ENCODE results near the gene INPP5K. TPM values are rescaled to one million over a fixed set of nuclear protein-coding genes. Genes with fewer than 3 reads are reported as not detected.

The INPP5K gene
- total and polyA plus RNA-seq, 10 of the 15 experiments (the other 5 are each of a cell fraction or from before 2014, with no cell fraction given), result 0.58 to 41.2 (median 23.3) TPM

DNA sequence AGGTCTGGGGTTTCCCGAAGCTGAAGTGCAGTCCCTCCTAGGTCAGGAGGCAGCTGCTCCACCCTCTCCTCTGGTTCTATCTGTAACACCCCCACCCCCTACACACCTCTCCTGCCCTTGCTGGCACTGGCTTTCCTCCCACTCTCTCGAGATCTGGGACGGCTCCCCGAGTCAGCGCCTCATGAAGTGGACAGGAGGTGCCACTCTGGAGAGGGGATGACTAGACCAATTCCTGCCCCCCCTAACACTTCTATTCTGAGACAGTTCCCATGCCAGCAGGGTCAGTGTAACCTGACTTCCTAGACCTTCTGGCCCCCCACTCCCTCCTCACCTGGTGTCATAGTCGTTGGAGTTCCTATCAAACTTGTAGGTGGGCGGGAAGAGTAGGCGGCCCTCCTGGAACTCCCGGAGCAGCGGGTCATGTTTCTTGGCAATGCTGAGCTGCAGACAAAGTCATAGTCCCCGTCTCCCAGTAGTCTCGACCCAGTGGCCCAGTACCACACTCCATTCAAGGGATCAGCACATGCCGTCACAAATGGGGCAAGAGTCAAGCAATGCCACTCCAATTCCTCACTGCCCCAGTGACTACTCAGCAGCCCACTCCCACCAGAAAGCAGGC lies 9.7 kb downstream of the INPP5K start:
- Histone ChIP-seq H4K20me1 (ENCODE audit: control insufficient read depth, insufficient read depth) (no peaks in the 10 kb centered on the region), H3K4me3 (no peak overlapping the region), H2AFZ (ENCODE audit: control insufficient read depth, low read depth, low read length) (no peak overlapping the region), H3K27me3 (replicated peaks in 1 of 2; ENCODE audit: control insufficient read depth in 2 of 2, insufficient read depth in 2 of 2, low read length in 1 of 2) (no peaks in the 10 kb centered on the region), H3K79me2 (ENCODE audit: control insufficient read depth, insufficient read depth, low read length) (no peaks in the 10 kb centered on the region), H3K9ac (ENCODE audit: control insufficient read depth, insufficient read depth, low read length) (no peak overlapping the region), H3K27ac (ENCODE audit: control insufficient read depth, insufficient read depth) (no peak overlapping the region), H3K4me1 (ENCODE audit: control insufficient read depth, insufficient read depth, low read length) (no peaks in the 10 kb centered on the region), H3K36me3 (ENCODE audit: control insufficient read depth in 2 of 2, insufficient read depth in 2 of 2, low read length in 1 of 2) (no peaks in the 10 kb centered on the region; a peak in 2 of 4 replicates), H3K9me3 (replicated peaks; ENCODE audit: control insufficient read depth, insufficient read depth, low read length) (no peaks in the 10 kb centered on the region), H3K4me2 (ENCODE audit: control insufficient read depth, insufficient read depth) (no peak overlapping the region)
- DNase-seq (ENCODE audit: low read depth, low spot score) (no peak), FAIRE-seq (no peak), ATAC-seq (no peak)
- TF ChIP-seq, protein P1, sequence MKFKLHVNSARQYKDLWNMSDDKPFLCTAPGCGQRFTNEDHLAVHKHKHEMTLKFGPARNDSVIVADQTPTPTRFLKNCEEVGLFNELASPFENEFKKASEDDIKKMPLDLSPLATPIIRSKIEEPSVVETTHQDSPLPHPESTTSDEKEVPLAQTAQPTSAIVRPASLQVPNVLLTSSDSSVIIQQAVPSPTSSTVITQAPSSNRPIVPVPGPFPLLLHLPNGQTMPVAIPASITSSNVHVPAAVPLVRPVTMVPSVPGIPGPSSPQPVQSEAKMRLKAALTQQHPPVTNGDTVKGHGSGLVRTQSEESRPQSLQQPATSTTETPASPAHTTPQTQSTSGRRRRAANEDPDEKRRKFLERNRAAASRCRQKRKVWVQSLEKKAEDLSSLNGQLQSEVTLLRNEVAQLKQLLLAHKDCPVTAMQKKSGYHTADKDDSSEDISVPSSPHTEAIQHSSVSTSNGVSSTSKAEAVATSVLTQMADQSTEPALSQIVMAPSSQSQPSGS (IDR thresholded peaks at IDR 0.05; ENCODE audit: low read length), result no peak
- TF ChIP-seq PAX8 (IDR thresholded peaks at IDR 0.05) (no peak), RAD21 (IDR thresholded peaks at IDR 0.05; ENCODE audit: insufficient read depth, low read depth, low read length) (no peak), ZSCAN29 (IDR thresholded peaks at IDR 0.05) (no peak), IKZF1 (conservative IDR thresholded peaks at IDR 0.05) (no peak), HDAC6 (IDR thresholded peaks at IDR 0.05; ENCODE audit: unreplicated experiment) (no peak), RFX5 (IDR thresholded peaks at IDR 0.05; ENCODE audit: low read depth, low read length) (no peak), ATF7 (IDR thresholded peaks at IDR 0.05; ENCODE audit: low read depth) (no peak), SPI1 (IDR thresholded peaks at IDR 0.05; ENCODE audit: borderline replicate concordance, insufficient read depth, low read depth, low read length) (no peak), CHD4 (IDR thresholded peaks at IDR 0.05) (no peak), SREBF1 (IDR thresholded peaks at IDR 0.05; ENCODE audit: low read length) (no peak), BHLHE40 (IDR thresholded peaks at IDR 0.05; ENCODE audit: borderline replicate concordance in 1 of 2, low read depth in 2 of 2, low read length in 1 of 2) (no peak)
- TF ChIP-seq, protein P2, sequence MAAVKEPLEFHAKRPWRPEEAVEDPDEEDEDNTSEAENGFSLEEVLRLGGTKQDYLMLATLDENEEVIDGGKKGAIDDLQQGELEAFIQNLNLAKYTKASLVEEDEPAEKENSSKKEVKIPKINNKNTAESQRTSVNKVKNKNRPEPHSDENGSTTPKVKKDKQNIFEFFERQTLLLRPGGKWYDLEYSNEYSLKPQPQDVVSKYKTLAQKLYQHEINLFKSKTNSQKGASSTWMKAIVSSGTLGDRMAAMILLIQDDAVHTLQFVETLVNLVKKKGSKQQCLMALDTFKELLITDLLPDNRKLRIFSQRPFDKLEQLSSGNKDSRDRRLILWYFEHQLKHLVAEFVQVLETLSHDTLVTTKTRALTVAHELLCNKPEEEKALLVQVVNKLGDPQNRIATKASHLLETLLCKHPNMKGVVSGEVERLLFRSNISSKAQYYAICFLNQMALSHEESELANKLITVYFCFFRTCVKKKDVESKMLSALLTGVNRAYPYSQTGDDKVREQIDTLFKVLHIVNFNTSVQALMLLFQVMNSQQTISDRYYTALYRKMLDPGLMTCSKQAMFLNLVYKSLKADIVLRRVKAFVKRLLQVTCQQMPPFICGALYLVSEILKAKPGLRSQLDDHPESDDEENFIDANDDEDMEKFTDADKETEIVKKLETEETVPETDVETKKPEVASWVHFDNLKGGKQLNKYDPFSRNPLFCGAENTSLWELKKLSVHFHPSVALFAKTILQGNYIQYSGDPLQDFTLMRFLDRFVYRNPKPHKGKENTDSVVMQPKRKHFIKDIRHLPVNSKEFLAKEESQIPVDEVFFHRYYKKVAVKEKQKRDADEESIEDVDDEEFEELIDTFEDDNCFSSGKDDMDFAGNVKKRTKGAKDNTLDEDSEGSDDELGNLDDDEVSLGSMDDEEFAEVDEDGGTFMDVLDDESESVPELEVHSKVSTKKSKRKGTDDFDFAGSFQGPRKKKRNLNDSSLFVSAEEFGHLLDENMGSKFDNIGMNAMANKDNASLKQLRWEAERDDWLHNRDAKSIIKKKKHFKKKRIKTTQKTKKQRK (IDR thresholded peaks at IDR 0.05; ENCODE audit: low read depth, low read length), result no peak
- TF ChIP-seq, protein P3, sequence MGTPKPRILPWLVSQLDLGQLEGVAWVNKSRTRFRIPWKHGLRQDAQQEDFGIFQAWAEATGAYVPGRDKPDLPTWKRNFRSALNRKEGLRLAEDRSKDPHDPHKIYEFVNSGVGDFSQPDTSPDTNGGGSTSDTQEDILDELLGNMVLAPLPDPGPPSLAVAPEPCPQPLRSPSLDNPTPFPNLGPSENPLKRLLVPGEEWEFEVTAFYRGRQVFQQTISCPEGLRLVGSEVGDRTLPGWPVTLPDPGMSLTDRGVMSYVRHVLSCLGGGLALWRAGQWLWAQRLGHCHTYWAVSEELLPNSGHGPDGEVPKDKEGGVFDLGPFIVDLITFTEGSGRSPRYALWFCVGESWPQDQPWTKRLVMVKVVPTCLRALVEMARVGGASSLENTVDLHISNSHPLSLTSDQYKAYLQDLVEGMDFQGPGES (IDR thresholded peaks at IDR 0.05), result no peak
- TF ChIP-seq, protein P4, sequence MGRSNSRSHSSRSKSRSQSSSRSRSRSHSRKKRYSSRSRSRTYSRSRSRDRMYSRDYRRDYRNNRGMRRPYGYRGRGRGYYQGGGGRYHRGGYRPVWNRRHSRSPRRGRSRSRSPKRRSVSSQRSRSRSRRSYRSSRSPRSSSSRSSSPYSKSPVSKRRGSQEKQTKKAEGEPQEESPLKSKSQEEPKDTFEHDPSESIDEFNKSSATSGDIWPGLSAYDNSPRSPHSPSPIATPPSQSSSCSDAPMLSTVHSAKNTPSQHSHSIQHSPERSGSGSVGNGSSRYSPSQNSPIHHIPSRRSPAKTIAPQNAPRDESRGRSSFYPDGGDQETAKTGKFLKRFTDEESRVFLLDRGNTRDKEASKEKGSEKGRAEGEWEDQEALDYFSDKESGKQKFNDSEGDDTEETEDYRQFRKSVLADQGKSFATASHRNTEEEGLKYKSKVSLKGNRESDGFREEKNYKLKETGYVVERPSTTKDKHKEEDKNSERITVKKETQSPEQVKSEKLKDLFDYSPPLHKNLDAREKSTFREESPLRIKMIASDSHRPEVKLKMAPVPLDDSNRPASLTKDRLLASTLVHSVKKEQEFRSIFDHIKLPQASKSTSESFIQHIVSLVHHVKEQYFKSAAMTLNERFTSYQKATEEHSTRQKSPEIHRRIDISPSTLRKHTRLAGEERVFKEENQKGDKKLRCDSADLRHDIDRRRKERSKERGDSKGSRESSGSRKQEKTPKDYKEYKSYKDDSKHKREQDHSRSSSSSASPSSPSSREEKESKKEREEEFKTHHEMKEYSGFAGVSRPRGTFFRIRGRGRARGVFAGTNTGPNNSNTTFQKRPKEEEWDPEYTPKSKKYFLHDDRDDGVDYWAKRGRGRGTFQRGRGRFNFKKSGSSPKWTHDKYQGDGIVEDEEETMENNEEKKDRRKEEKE (IDR thresholded peaks at IDR 0.05), result no peak
- POLR2A ChIA-PET, result no interaction called here
- CTCF ChIA-PET, result no interaction called here
- 95% methylated on average over 13 of the region's 13 CpGs for WGBS (ENCODE audit: insufficient coverage, insufficient replicate concordance, low lambda C conversion rate, missing lambda C conversion rate)
- in situ Hi-C loops (cut with MboI) (no loop called here), intact Hi-C loops (cut with micrococcal nuclease; ENCODE audit: unreplicated experiment) (no loop called here)
- no TSS peak for BruUV-seq (replicated peaks)
- SMC1A ChIA-PET (ENCODE audit: uncharacterized antibody, unreplicated experiment), result no interaction called here
- RAD21 ChIA-PET (ENCODE audit: unreplicated experiment), result no interaction called here
